ENCODE results near the gene ATG16L1. TPM values are rescaled to one million over a fixed set of nuclear protein-coding genes. Genes with fewer than 3 reads are reported as not detected.

The ATG16L1 gene
- total RNA-seq, 1 experiment from 2014 or later = 42.0 TPM

- Histone ChIP-seq H3K79me2 (ENCODE audit: insufficient read depth, low read length) (no peaks in the 10 kb centered on the region), H2AFZ (ENCODE audit: low read length) (no peak overlapping the region), H3K56ac (ENCODE audit: insufficient read length, low read depth, low read length) (no peak overlapping the region), H3K4me1 (ENCODE audit: insufficient read depth, low read length) (peaks cover 8% of the 10 kb centered on the region; the same call in 1 of the 2 replicates), H4K91ac (ENCODE audit: insufficient read length, low read depth, low read length) (no peak overlapping the region), H2BK20ac (ENCODE audit: low read depth, low read length, poor library complexity, severe bottlenecking) (no peak overlapping the region), H3K9me3 (ENCODE audit: control insufficient read depth, low read depth, low read length) (no peaks in the 10 kb centered on the region), H3K27ac (ENCODE audit: insufficient read length, low read depth, low read length) (no peak overlapping the region), H2BK5ac (ENCODE audit: insufficient read length, low read length) (no peak overlapping the region), H3K23ac (ENCODE audit: insufficient read length, low read depth, low read length) (no peak overlapping the region), H4K8ac (replicated peaks; ENCODE audit: insufficient read length, low read depth, low read length) (no peak overlapping the region), H2BK12ac (ENCODE audit: insufficient read length, low read depth, low read length) (no peak overlapping the region), H2BK120ac (ENCODE audit: low read depth, low read length, poor library complexity, severe bottlenecking) (no peak overlapping the region), H2AK5ac (ENCODE audit: insufficient read length, low read length) (no peak overlapping the region), H4K5ac (ENCODE audit: insufficient read length, low read depth, low read length) (no peak overlapping the region), H3K27me3 (ENCODE audit: insufficient read depth, low read length) (no peaks in the 10 kb centered on the region), H3T11ph (ENCODE audit: low read length) (no peak overlapping the region), H3K9ac (ENCODE audit: extremely low read depth, insufficient read length, low read length) (no peak overlapping the region), H4K20me1 (ENCODE audit: control insufficient read depth, insufficient read depth, insufficient read length) (no peaks in the 10 kb centered on the region), H3K23me2 (ENCODE audit: insufficient read length, low read depth, low read length, poor library complexity, severe bottlenecking) (no peaks in the 10 kb centered on the region), H3K79me1 (ENCODE audit: insufficient read depth, low read depth, low read length, poor library complexity, severe bottlenecking) (no peaks in the 10 kb centered on the region), H3K18ac (ENCODE audit: insufficient read length, low read depth, low read length) (no peak overlapping the region), H3K4me2 (ENCODE audit: insufficient read depth, insufficient read length, low read length) (no peak overlapping the region), H2BK15ac (ENCODE audit: low read depth, low read length) (no peak overlapping the region), H3K14ac (ENCODE audit: insufficient read depth, low read length) (no peak overlapping the region), H3K4ac (ENCODE audit: low read depth, low read length) (no peak overlapping the region)
- H3K9me3 Mint-ChIP-seq = no peaks in the 10 kb centered on the region; a peak in 1 of 5 replicates
- WGBS (ENCODE audit: extremely low coverage, insufficient read length, low lambda C conversion rate) = no CpG with 5 or more reads among the region's 8 CpGs
- H3K27ac Mint-ChIP-seq = peak overlapping the region in 2 of 3 experiments; percentile 8 to 72; a peak in 2 of 7 replicates
- no peak for TF ChIP-seq CTCF (conservative IDR thresholded peaks at IDR 0.05)
- no peak for DNase-seq
- H3K36me3 Mint-ChIP-seq (ENCODE audit: insufficient read depth in 1 of 3, low read depth in 3 of 3) = peaks cover 0 to 2% (median 0%) of the 10 kb centered on the region in 3 experiments; a peak in 2 of 7 replicates
- H3K27me3 Mint-ChIP-seq (ENCODE audit: low read depth) = peaks cover 4% of the 10 kb centered on the region
- peaks cover 40 to 41% of the 10 kb centered on the region in 2 experiments for H3K4me1 Mint-ChIP-seq
- H3K4me3 Mint-ChIP-seq = no peak overlapping the region
These were observed 41.2 kb upstream of the ATG16L1 start for GRCh38 chr2:233210281-233210680.

Measured in H9 (cell line).